NB4 (cell line): ENCODE data around the gene TNIP2.

Source experiments
- CTCF ChIP-seq: IDR thresholded peaks from one replicate; pipeline ENCODE4 v1.5.1; 2012; ENCODE audit warnings: low read depth, low read length
- POLR2A ChIP-seq: IDR thresholded peaks from 2 replicates; pipeline ENCODE4 v1.6.1; 2011; ENCODE audit warnings: mild to moderate bottlenecking; ENCODE audit not compliant: insufficient read length; ENCODE audit errors: extremely low read depth

GRCh38 chr4:2792396-2792710, 36.2 kb upstream of the TNIP2 start:
- TF ChIP-seq POLR2A (no peak), CTCF (no peak)
